GM19351 (cell line): ENCODE data around the gene CHAD.
A peak's percentile ranks its signal among the peaks of the same experiment; 100 is the strongest.
"Not testable (repeated sequence)": the region's sequence is repeated elsewhere in the genome, so short reads cannot be mapped to it uniquely, and the experiment has no call there.

Experiments
- ATAC-seq: cut with Tn5 transposase; IDR thresholded peaks from one replicate; pipeline ENCODE4 v1.9.1; 2021; ENCODE audit warnings: mild to moderate bottlenecking, moderate library complexity; ENCODE audit not compliant: unreplicated experiment

The CHAD gene

DNA sequence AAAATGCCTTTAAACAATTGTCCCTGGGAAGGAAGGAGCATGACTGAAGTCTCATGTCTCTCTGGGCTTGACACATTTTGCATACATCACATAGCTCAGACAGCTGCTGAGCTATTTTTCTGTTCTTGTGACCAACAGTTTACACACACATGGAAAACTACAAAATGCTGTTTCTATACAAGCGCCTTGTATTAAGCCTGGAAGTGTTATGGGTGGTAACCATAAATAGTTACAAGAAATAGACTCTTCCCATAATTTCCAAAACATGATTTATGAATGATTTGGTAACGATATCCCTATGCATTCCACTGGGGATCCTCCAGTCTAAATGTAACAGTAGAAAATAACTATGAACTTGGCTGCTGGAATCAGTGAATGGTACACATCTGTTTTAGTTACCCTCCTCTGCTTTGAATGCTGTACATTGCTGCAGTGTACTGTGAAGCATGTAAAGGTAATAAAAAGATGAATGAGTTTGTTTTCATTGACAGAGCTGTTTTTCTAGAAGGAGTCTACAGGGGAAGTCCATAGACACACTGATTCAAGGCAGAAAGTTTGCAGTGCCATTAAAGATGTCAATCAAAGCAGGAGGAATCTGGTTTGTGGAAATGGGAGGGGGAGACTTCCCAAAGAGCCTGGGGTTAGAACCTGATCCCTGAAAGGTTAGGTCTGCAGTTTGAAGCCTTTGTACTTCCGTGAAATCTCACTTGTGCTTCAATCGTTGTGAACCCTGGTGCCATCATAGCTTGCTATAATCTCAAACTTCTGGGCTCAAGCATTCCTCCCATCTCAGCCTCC lies 37.7 kb downstream of the CHAD start:
- no peak for ATAC-seq

DNA sequence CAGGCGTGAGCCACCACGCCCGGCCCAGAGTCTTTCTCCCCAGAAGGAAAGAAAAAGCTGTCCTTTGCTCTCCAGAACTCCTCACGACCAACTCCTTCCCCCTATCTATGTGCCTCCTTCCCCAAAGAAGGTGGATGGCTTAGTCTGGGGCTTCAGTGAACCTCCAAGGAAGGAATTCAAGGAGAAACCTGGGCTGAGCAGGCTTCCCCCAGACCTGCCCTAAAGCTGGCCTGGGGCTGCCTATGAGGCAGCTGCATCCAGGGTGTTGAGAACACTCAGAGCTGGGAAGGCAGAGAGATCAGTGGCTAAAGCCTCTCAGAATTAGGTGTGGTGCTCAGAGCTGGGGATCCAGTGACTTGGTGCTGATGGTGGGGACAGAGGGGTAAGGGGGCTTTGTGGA lies 38.9 kb downstream of the CHAD start:
- ATAC-seq = no peak

DNA sequence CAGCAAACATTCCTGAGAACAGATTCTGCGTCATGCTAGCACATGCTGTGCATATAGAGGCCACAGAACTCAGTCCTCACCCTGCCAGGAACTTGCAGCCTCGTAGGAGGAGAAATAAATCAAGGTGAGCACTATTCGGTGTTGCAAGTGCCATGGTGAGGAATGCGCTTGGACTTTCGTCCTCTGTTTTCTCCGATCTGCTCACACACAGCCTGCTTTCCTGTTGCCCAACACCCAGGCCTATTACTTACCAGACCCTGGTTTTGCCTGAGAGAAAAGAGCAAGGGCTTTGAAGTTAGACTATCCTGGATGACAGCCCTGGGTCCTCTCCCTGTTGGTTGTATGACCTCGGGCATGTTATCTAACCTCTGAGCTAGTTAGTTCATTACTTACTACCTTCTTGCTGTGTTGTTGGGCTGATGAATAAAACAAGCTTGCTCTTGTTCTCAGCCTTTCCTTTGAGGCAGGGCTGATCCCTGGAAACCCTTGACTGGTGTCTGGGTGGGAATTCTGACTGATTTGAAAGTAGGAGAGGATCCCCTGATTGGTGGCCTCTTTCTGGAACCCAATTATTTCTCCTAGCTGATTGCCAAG lies 39.8 kb downstream of the CHAD start:
- ATAC-seq = no peak

- not testable (repeated sequence) for ATAC-seq
These were observed 40.6 kb downstream of the CHAD start for GRCh38 chr17:50428126-50428525.

DNA sequence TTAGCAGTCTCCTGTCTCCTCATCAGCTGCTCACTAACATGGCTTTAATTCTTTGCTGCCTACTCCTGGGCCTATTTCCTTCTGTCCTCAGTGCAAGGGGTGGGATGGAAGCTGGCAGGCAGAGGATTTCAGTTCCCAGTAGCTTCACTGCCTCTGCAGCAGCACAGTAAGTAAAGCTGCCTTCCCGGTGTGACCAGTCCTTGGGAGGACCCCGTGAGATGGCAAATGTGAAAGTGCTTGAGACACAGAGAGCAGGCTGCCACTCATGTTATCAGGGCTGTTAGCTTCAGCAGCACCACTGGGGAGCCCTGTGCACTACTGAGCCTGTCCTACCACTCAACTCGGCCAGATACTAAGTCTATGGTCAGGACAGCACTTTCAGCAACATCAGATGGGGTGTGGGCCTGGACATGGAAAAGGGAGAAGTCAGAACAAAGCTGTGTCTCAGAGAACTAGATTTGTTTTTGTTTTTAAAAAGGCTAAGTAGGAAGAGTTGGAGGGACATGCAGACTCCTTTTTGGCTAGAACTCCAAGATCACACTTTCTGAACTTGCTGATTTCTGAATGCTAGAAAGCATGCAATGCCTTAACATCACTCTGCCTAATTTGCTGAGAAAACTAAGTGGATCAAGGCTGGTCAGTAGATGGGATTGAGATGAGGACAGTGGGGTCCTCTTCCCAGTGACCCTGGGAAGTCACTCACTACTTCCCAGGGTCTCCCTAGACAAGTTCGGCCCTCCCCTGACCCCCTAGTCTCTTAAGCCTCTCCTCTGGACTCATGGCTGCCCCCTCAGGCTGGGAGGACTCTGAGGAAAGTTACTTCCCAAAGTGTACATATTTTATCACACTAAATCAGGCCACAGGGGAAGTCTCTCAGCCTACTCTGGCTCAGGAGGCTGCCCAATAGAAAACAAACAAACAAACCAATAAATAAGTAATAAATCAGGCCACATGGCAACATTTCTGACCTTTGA lies 41.6 kb downstream of the CHAD start:
- ATAC-seq = peak; percentile 43

DNA sequence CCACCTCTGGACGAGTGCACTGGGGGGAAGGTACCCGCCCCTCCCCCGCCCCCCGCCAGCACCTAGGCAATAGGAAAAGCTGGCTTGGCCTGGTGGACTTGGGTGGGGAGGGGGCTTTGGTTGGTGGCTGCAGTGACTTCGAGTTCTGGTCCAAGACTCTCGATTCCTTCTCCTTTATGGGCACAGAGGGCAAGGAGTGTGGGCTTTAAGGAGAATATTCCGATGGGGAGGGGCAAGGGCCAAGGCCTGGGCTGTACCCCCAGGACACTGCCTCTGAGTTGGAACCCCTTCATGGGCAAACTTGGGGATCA lies 42.3 kb downstream of the CHAD start:
- ATAC-seq = no peak

GRCh38 chr17:50425682-50426471 lies 42.8 kb downstream of the CHAD start, which contains the start of gene ACSF2:
Gene ACSF2, plus strand, starts transcription at chr17:50426218. Its CDS starts 44 bp downstream, at chr17:50426262.
- ATAC-seq = peak; percentile 56

GRCh38 chr17:50424996-50425681 lies 43.5 kb downstream of the CHAD start:
- ATAC-seq = no peak

GRCh38 chr17:50424246-50424995 lies 44.3 kb downstream of the CHAD start:
- no peak for ATAC-seq

DNA sequence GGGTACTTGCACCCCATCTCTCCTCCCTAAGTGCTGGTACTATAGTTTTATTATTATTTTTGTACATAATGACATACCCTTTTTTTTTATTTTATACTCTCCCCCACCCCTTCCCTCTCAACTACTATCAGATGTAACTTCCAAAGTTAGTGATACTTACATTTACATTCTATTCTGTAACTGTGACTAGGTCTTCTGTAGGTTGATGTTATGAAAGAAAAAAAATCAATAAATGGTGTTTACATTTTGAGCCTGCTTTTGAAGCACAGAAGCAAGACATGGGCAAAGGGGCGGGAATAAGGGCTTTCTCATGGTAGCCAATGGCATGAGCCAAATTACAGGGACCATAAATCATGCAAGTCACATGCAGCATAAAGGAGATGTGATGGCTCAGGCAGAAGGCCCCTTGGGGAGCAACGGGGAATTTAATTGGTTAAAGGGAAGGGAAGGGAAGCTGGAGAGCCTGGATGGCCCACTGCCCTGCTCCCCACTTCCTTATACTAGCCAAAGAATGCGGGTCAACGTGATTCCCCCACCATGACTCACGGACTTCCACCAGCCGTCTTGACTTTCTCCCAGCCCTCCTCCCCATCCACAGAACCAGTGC lies 45.0 kb downstream of the CHAD start:
- ATAC-seq = no peak

- no peak for ATAC-seq
These were observed 45.9 kb downstream of the CHAD start for GRCh38 chr17:50422738-50423137.

DNA sequence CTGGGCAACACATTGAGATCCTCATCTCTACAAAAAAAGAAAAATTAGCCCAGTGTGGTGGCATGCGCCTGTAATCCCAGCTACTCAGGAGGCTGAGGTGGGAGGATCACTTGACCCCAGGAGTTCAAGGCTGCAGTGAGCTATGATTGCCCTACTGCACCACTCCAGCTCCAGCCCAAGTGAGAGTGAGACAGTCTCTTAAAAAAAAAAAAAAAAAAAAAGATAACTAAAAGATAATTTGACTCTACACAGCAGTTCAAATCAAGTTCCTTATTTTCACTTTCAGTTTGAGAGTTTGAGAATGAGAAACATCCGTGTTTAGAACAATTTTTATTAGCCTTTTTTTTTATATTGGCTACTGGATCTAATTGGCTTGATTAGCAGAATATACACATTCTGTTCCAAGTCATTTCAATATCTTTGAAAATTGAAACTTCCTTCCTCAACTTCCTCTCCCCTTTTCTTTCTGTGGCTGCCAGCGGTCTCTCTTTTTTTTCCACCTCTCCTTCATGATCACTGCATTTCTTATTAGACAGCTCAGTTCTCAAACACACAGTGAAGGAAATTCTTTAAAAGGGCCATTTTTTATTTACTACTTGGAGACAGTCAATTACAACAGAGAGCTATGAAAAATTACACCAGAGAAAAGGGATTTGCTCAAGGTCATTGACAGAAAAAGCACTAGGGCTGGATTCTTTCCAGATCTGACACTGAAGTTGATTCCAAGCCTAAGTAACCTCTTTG lies 47.2 kb downstream of the CHAD start:
- ATAC-seq = no peak

DNA sequence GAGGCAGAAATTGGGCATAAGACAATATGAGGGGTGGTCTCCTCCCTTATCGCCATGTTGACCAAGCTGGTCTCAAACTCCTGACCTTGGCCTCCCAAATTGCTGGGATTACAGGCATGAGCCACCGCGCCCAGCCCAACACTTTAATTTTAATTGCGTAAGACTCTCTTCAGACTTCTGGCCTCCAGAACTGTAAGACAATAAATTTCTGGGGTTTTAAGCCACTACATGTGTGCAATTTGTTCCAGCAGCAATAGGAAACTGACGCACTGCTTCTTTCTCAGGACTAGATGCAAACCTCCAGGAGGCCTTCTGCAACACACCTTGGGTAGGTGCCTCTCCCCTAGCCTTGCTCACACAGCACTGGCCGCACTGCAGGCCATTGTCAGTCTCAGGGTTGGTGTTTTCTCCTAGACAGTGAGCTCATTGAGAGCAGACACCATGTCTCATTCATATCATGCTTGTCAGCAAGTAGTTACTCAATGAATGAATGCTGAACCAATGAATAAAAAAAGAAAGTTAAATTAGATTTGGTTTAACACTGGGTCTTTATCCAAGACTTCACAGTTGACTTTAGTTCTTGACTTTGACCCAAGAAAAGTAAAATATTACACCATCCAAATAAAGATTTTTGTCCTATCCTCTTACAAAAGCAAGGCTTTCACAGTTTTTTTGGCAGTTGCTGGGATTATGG lies 48.1 kb downstream of the CHAD start:
- no peak for ATAC-seq

GRCh38 chr17:50419577-50419976 lies 49.1 kb downstream of the CHAD start:
- not testable (repeated sequence) for ATAC-seq

GRCh38 chr17:50414808-50415207 lies 53.9 kb downstream of the CHAD start:
- no peak for ATAC-seq
